Measurements from ENCODE around the gene EZH1.
A peak's percentile ranks its signal among the peaks of the same experiment; 100 is the strongest.

The EZH1 gene

GRCh38 chr17:42760652-42761581 is 16.1 kb upstream of the EZH1 start, which contains the start of gene RAMP2:
TSS of gene RAMP2 (plus strand) at chr17:42761227. CDS start at chr17:42761262, 35 bp downstream.
- ChIA-PET POLR2A (interaction anchor here (0.7 to 6.4 kb wide), 11 partner anchors 10 to 183 kb away, joined by 3 to 58 read pairs (median 4); partner anchors contain the start of genes CNTD1, COA3, EZH1 and PSMC3IP), CTCF (interaction anchor here (0.8 to 1.9 kb wide), 3 partner anchors 17 to 183 kb away, joined by 3 to 5 read pairs (median 4); partner anchors contain the start of gene PSMC3IP)
- DNase-seq (ENCODE audit: extremely low spot score): no peak
- TF ChIP-seq, protein P1, sequence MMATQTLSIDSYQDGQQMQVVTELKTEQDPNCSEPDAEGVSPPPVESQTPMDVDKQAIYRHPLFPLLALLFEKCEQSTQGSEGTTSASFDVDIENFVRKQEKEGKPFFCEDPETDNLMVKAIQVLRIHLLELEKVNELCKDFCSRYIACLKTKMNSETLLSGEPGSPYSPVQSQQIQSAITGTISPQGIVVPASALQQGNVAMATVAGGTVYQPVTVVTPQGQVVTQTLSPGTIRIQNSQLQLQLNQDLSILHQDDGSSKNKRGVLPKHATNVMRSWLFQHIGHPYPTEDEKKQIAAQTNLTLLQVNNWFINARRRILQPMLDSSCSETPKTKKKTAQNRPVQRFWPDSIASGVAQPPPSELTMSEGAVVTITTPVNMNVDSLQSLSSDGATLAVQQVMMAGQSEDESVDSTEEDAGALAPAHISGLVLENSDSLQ (IDR thresholded peaks at IDR 0.05): no peak
- TF ChIP-seq L3MBTL2 (conservative IDR thresholded peaks at IDR 0.05): peak; percentile 25; the same call in 1 of the 2 replicates

- ChIA-PET POLR2A (interaction anchor here (0.6 to 6.4 kb wide), 10 partner anchors 9 to 182 kb away, joined by 3 to 58 read pairs (median 5); partner anchors contain the start of genes CNTD1, COA3, EZH1 and PSMC3IP), CTCF (interaction anchor here (0.6 to 1.9 kb wide), 4 partner anchors 16 to 182 kb away, joined by 3 to 5 read pairs (median 4); partner anchors contain the start of gene PSMC3IP)
Measured at GRCh38 chr17:42759982-42760651, 15.3 kb upstream of the EZH1 start.

GRCh38 chr17:42754782-42755181 is 9.9 kb upstream of the EZH1 start:
- no peak for DNase-seq (ENCODE audit: extremely low spot score)
- TF ChIP-seq FOXK2 (IDR thresholded peaks at IDR 0.05) (no peak), ARNT (IDR thresholded peaks at IDR 0.05) (no peak), SP1 (IDR thresholded peaks at IDR 0.05) (no peak), CTBP1 (IDR thresholded peaks at IDR 0.05; ENCODE audit: borderline replicate concordance) (no peak), LEF1 (IDR thresholded peaks at IDR 0.05; ENCODE audit: borderline replicate concordance) (no peak), NFRKB (IDR thresholded peaks at IDR 0.05) (no peak), TARDBP (IDR thresholded peaks at IDR 0.05) (no peak), ELF4 (IDR thresholded peaks at IDR 0.05) (no peak), BHLHE40 (IDR thresholded peaks at IDR 0.05; ENCODE audit: borderline replicate concordance) (no peak), SUZ12 (IDR thresholded peaks at IDR 0.05) (no peak)
- ChIA-PET POLR2A (interaction anchor here (0.5 to 1.0 kb wide), 2 partner anchors 10 to 15 kb away, joined by 3 to 5 read pairs; partner anchors contain the start of gene EZH1), CTCF (interaction anchor here (1.5 kb wide), 1 partner anchor 9 kb away, joined by 11 read pairs; no protein-coding TSS in a partner anchor)

More at GRCh38 chr17:42759982-42760651, 15.3 kb upstream of the EZH1 start:
- DNase-seq (ENCODE audit: extremely low spot score): no peak
- no peak for TF ChIP-seq ELF4 (IDR thresholded peaks at IDR 0.05)
- no peak for TF ChIP-seq BHLHE40 (IDR thresholded peaks at IDR 0.05; ENCODE audit: borderline replicate concordance)
- no peak for TF ChIP-seq L3MBTL2 (conservative IDR thresholded peaks at IDR 0.05)
- no peak for TF ChIP-seq NFRKB (IDR thresholded peaks at IDR 0.05)
- TF ChIP-seq ZNF384 (IDR thresholded peaks at IDR 0.05): no peak
- TF ChIP-seq FOXM1 (IDR thresholded peaks at IDR 0.05; ENCODE audit: borderline replicate concordance): no peak
- TF ChIP-seq, protein P1 (IDR thresholded peaks at IDR 0.05): no peak
- TF ChIP-seq CTBP1 (IDR thresholded peaks at IDR 0.05; ENCODE audit: borderline replicate concordance): no peak
- no peak for TF ChIP-seq TARDBP (IDR thresholded peaks at IDR 0.05)
- TF ChIP-seq FOXK2 (IDR thresholded peaks at IDR 0.05): no peak
- no peak for TF ChIP-seq LEF1 (IDR thresholded peaks at IDR 0.05; ENCODE audit: borderline replicate concordance)
- no peak for TF ChIP-seq SUZ12 (IDR thresholded peaks at IDR 0.05)
- no peak for TF ChIP-seq ARNT (IDR thresholded peaks at IDR 0.05)
- no peak for TF ChIP-seq SP1 (IDR thresholded peaks at IDR 0.05)

DNA sequence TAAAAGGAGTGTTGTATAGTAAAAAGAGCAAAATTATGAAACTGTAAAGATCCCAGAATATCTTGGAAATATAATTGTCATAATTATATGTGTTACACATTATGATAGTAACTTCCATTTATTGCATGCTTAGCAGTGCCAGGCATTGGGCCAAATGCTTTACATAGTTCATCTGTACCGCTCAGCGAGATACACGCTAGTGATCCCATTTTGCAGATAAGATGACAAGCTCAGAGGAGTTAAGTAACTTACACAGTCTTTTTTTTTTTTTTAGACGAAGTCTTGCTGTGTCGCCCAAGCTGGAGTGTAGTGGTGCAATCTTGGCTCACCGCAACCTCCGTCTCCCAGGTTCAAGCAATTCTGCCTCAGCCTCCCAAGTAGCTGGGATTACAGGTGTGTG is 6.8 kb upstream of the EZH1 start:
- DNase-seq (ENCODE audit: extremely low spot score): no peak
- CTCF ChIA-PET: interaction anchor here (4.7 kb wide), 1 partner anchor 12 kb away, joined by 26 read pairs; no protein-coding TSS in a partner anchor
- TF ChIP-seq SUZ12 (IDR thresholded peaks at IDR 0.05): no peak
- no peak for TF ChIP-seq NFRKB (IDR thresholded peaks at IDR 0.05)
- TF ChIP-seq FOXM1 (IDR thresholded peaks at IDR 0.05; ENCODE audit: borderline replicate concordance): no peak
- TF ChIP-seq BHLHE40 (IDR thresholded peaks at IDR 0.05; ENCODE audit: borderline replicate concordance): no peak
- TF ChIP-seq TARDBP (IDR thresholded peaks at IDR 0.05): no peak
- TF ChIP-seq, protein P1 (IDR thresholded peaks at IDR 0.05): no peak
- TF ChIP-seq L3MBTL2 (conservative IDR thresholded peaks at IDR 0.05): no peak
- POLR2A ChIA-PET: interaction anchor here (1.8 kb wide), 1 partner anchor 10 kb away, joined by 9 read pairs; the partner anchor contains the start of gene RAMP2

DNA sequence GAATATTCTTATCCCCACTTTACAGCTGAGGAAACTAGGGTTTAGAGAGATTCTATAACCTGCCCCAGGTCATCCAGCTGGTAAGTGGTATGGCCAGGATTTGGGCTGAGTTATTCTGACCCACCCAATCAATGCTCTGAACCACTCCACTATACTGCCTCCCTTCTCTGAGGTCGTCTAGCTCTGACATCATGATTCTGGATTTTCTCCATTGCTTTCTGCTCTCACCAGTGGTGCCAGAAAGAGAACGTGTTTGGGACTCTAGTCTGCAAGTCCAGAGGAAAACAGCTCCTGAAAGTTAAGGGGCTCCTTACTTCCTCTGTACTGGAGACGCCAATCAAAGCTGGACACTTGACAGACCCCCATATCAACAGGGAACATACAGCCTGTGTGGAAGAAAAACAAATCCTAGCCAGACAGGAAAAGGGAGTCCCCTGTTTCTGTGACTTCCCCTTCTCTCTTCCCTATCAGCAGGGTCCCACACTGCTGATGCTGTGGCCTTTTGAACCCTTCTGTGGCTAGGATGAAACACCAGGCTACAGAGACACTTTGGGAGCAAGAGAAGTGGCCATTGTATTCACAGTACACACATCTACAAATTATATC is 6.0 kb upstream of the EZH1 start:
- no peak for DNase-seq (ENCODE audit: extremely low spot score)
- ChIA-PET POLR2A (interaction anchor here (1.0 to 1.8 kb wide), 2 partner anchors 10 to 72 kb away, joined by 4 to 9 read pairs; partner anchors contain the start of gene RAMP2), CTCF (interaction anchor here (0.6 to 4.7 kb wide), 2 partner anchors 13 to 187 kb away, joined by 3 to 26 read pairs; no protein-coding TSS in a partner anchor)
- TF ChIP-seq, protein P1 (IDR thresholded peaks at IDR 0.05): no peak
- TF ChIP-seq ELF4 (IDR thresholded peaks at IDR 0.05): no peak
- no peak for TF ChIP-seq NFRKB (IDR thresholded peaks at IDR 0.05)
- TF ChIP-seq FOXK2 (IDR thresholded peaks at IDR 0.05): no peak
- TF ChIP-seq ZNF384 (IDR thresholded peaks at IDR 0.05): no peak
- no peak for TF ChIP-seq TARDBP (IDR thresholded peaks at IDR 0.05)
- no peak for TF ChIP-seq CTBP1 (IDR thresholded peaks at IDR 0.05; ENCODE audit: borderline replicate concordance)
- no peak for TF ChIP-seq ARNT (IDR thresholded peaks at IDR 0.05)

All from HEK293T (cell line).